ENCODE measurements around the gene USP12.

DNA sequence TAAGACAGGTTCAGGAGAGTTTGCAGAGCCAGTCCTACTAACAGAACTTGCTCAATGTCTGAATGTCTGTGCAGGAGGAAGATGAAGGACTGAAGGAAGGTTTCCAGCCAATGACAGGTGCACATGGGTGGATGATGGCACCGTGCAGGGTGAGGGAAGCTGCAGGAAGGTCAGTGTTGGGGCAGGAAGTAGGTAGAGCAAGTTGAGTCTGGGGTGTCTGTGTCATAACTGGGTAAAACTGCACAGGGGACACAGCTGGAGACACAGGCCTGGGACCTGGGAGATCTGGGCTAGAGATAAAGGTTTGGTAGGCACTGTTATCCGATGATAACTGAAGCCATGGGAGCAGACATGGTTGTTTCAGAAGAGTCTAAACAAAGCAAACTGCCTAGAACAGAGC, 116.9 kb downstream of the USP12 start:
- TF ChIP-seq CTCF (conservative IDR thresholded peaks at IDR 0.05; ENCODE audit: low read length) (no peak), EZH2phosphoT487 (IDR thresholded peaks at IDR 0.05; ENCODE audit: borderline replicate concordance, low read depth, low read length) (no peak)
